Measurements from ENCODE around the gene CALML4.

Gene CALML4

GRCh38 chr15:68192117-68192516, 13.0 kb downstream of the CALML4 start:
- Histone ChIP-seq H3K4me2 (ENCODE audit: low read length) (no peak overlapping the region), H3K9me3 (ENCODE audit: control insufficient read depth, low read length) (no peaks in the 10 kb centered on the region), H3K4me1 (no peaks in the 10 kb centered on the region), H3K27me3 (ENCODE audit: control insufficient read depth, insufficient read depth, low read length) (no peaks in the 10 kb centered on the region), H3K79me2 (no peaks in the 10 kb centered on the region), H3K9ac (no peak overlapping the region), H3K4me3 (ENCODE audit: low read depth, low read length) (no peak overlapping the region), H2AFZ (no peak overlapping the region), H3K27ac (no peak overlapping the region), H3K36me3 (ENCODE audit: control insufficient read depth, insufficient read depth, low read length) (no peaks in the 10 kb centered on the region)
- TF ChIP-seq CTCF (IDR thresholded peaks at IDR 0.05) = no peak

- H3K27ac ChIP-seq = no peak overlapping the region
- no peaks in the 10 kb centered on the region for H3K79me2 ChIP-seq
- no peak overlapping the region for H3K9ac ChIP-seq
- no peaks in the 10 kb centered on the region for H3K9me3 ChIP-seq (ENCODE audit: control insufficient read depth, low read length)
- no peaks in the 10 kb centered on the region for H3K27me3 ChIP-seq (ENCODE audit: control insufficient read depth, insufficient read depth, low read length)
- no peak overlapping the region for H2AFZ ChIP-seq
- no peak overlapping the region for H3K4me2 ChIP-seq (ENCODE audit: low read length)
- H3K36me3 ChIP-seq (ENCODE audit: control insufficient read depth, insufficient read depth, low read length) = no peaks in the 10 kb centered on the region
- H3K4me1 ChIP-seq = no peaks in the 10 kb centered on the region
- TF ChIP-seq CTCF (IDR thresholded peaks at IDR 0.05) = no peak
- H3K4me3 ChIP-seq (ENCODE audit: low read depth, low read length) = no peak overlapping the region
Observed at GRCh38 chr15:68191555-68191954, 13.6 kb downstream of the CALML4 start.

- no peaks in the 10 kb centered on the region for H3K79me2 ChIP-seq
- H3K36me3 ChIP-seq (ENCODE audit: control insufficient read depth, insufficient read depth, low read length) = no peaks in the 10 kb centered on the region
- no peaks in the 10 kb centered on the region for H3K27me3 ChIP-seq (ENCODE audit: control insufficient read depth, insufficient read depth, low read length)
- no peak for TF ChIP-seq CTCF (IDR thresholded peaks at IDR 0.05)
- no peak overlapping the region for H3K4me3 ChIP-seq (ENCODE audit: low read depth, low read length)
- H2AFZ ChIP-seq = no peak overlapping the region
- no peak overlapping the region for H3K27ac ChIP-seq
- no peaks in the 10 kb centered on the region for H3K9me3 ChIP-seq (ENCODE audit: control insufficient read depth, low read length)
- H3K4me1 ChIP-seq = no peaks in the 10 kb centered on the region
- no peak overlapping the region for H3K4me2 ChIP-seq (ENCODE audit: low read length)
- H3K9ac ChIP-seq = no peak overlapping the region
Observed at GRCh38 chr15:68190048-68190447, 15.1 kb downstream of the CALML4 start.

- no peak overlapping the region for H3K27ac ChIP-seq
- no peaks in the 10 kb centered on the region for H3K36me3 ChIP-seq (ENCODE audit: control insufficient read depth, insufficient read depth, low read length)
- TF ChIP-seq CTCF (IDR thresholded peaks at IDR 0.05) = no peak
- no peak overlapping the region for H3K4me2 ChIP-seq (ENCODE audit: low read length)
- H3K4me1 ChIP-seq = no peaks in the 10 kb centered on the region
- H3K9me3 ChIP-seq (ENCODE audit: control insufficient read depth, low read length) = no peaks in the 10 kb centered on the region
- H3K4me3 ChIP-seq (ENCODE audit: low read depth, low read length) = no peak overlapping the region
- no peaks in the 10 kb centered on the region for H3K27me3 ChIP-seq (ENCODE audit: control insufficient read depth, insufficient read depth, low read length)
- no peak overlapping the region for H3K9ac ChIP-seq
- H3K79me2 ChIP-seq = no peaks in the 10 kb centered on the region
- no peak overlapping the region for H2AFZ ChIP-seq
Observed at GRCh38 chr15:68188647-68189046, 16.5 kb downstream of the CALML4 start.

- no peaks in the 10 kb centered on the region for H3K36me3 ChIP-seq (ENCODE audit: control insufficient read depth, insufficient read depth, low read length)
- no peak overlapping the region for H3K27ac ChIP-seq
- no peaks in the 10 kb centered on the region for H3K9me3 ChIP-seq (ENCODE audit: control insufficient read depth, low read length)
- no peak overlapping the region for H3K4me3 ChIP-seq (ENCODE audit: low read depth, low read length)
- no peaks in the 10 kb centered on the region for H3K79me2 ChIP-seq
- no peak overlapping the region for H2AFZ ChIP-seq
- peak overlapping the region; percentile 20 for H3K4me2 ChIP-seq (ENCODE audit: low read length)
- H3K27me3 ChIP-seq (ENCODE audit: control insufficient read depth, insufficient read depth, low read length) = no peaks in the 10 kb centered on the region
- no peak for TF ChIP-seq CTCF (IDR thresholded peaks at IDR 0.05)
- H3K4me1 ChIP-seq = no peaks in the 10 kb centered on the region
- H3K9ac ChIP-seq = no peak overlapping the region
Observed at GRCh38 chr15:68187559-68187958, 17.6 kb downstream of the CALML4 start.

All from parathyroid adenoma (tissue), 2 donors.